SJSA1 (cell line): ENCODE measurements around the gene CTBP1. TPM values are rescaled to one million over a fixed set of nuclear protein-coding genes. Genes with fewer than 3 reads are reported as not detected.

Experiments used
- DNase-seq, 2 experiments: peaks; one replicate each; pipeline ENCODE4 v3.0.0-alpha.2; 2015 to 2020; ENCODE audit warnings: low spot score in 2 of 2, low read depth in 1 of 2
- H3K27ac ChIP-seq: fragments of 250-450 bp; sonication (Bioruptor Pico); 2 replicates; pipeline ENCODE4 v1.5.1; 2020; ENCODE audit warnings: mild to moderate bottlenecking, moderate library complexity
- H3K27me3 ChIP-seq: fragments of 250-450 bp; sonication (Bioruptor Pico); replicated peaks from 2 replicates; pipeline ENCODE4 v1.5.1; 2020; ENCODE audit warnings: mild to moderate bottlenecking, moderate library complexity
- H3K36me3 ChIP-seq: fragments of 250-450 bp; sonication (Bioruptor Pico); 2 replicates; pipeline ENCODE4 v1.5.1; 2020; ENCODE audit warnings: mild to moderate bottlenecking
- H3K4me1 ChIP-seq: fragments of 250-450 bp; sonication (Bioruptor Pico); replicated peaks from 2 replicates; pipeline ENCODE4 v1.6.1; 2021; ENCODE audit warnings: mild to moderate bottlenecking
- H3K4me3 ChIP-seq: fragments of 250-450 bp; sonication (Bioruptor Pico); 2 replicates; pipeline ENCODE4 v1.5.1; 2020; ENCODE audit warnings: mild to moderate bottlenecking
- H3K9me3 ChIP-seq: fragments of 250-450 bp; sonication (Bioruptor Pico); replicated peaks from 2 replicates; pipeline ENCODE4 v1.5.1; 2020; ENCODE audit warnings: mild to moderate bottlenecking
- total RNA-seq: library from RNA; depleted of rRNA; stranded (reverse); fragments of >200 nt; shearing (Covaris generic); gene quantifications from 2 replicates; pipeline ENCODE4 v1.2.3, GENCODE V29; 2014

The CTBP1 gene
- total RNA-seq, 1 experiment from 2014 or later: 89.3 TPM

DNA sequence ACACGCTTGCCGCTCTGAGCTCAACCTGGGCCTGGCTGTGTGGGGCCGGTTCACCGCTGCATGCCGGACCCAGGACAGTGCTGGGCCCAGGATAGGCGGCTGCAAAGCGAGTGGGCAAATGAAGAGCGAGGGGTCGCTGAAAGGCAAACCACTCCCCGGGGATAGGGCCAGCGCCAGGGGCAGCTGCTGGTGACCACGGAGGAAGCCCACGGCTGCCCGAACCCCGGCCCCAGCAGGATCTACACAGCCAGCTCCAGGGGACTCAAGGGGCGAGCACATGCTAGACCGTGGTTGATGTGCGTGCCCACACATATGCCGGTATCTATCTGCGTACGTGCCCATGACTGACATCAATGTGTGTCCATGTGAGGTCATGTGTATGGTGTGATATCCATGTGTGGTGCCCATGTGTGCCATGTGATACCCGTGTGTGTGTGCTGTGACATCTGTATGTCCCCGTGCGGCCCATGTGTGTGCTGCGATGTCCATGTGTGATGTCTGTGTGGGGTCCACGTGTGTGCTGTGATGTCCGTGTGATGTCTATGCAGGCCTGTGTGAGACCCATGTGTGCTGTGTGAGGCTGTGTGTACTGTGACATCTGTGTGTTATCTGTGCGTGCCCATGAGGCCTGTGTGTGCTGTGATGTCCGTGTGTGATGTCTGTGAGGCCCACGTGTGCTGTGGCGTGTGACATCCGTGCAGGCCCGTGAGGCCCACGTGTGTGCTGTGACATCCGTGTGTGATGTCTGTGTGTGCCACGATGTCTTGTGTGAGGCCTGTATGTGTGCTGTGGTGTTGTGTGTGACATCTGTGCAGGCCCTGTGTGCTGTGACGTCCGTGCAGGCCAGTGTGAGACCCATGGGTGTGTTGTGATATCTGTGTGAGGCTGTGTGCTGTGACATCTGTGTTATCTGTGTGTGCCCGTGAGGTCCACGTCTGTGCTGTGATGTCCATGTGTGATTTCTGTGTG lies 24.8 kb downstream of the CTBP1 start:
- no peaks in the 10 kb centered on the region for H3K9me3 ChIP-seq
- no peak for DNase-seq
- no peak overlapping the region for H3K27ac ChIP-seq
- no peaks in the 10 kb centered on the region for H3K27me3 ChIP-seq
- no peaks in the 10 kb centered on the region for H3K4me1 ChIP-seq
- H3K36me3 ChIP-seq: peaks cover 16% of the 10 kb centered on the region
- H3K4me3 ChIP-seq: no peak overlapping the region

DNA sequence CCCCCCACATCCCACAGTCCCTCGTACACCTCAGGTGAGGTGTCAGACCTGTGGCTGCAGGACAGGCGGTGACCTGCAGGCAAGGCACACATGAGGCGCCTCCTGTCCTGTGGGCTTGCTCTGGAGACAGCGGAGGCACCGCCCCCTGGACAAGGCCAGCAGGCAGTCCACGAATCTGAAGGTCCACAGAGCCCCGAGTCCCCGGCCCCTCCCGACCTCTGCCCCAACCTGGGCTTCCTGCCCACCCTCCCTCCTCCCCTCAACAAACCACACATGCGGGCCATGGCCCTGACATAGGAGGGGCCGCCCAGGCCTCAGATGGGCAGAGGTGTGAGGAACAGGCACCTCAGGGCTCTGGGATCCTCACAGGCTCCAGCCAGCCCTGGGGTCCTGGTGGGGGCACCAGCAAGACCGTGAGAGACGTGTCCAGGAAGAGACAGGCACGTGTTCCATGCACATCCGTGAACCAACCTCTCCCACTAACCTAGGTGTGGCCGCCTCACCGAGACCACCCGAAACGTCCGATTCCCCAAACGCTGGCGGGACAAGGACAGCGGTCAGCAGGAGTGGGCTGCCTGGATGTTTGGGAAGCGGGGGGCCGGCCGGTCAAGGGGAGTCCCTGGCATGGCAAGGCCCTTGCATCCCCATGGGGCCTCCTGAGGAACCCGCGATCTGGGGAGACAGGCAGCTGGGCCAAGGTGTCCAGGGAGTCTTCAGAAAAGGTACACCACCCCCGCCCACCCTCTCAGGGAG lies 25.8 kb downstream of the CTBP1 start:
- Histone ChIP-seq H3K9me3 (no peaks in the 10 kb centered on the region), H3K4me1 (no peaks in the 10 kb centered on the region), H3K27ac (no peak overlapping the region), H3K36me3 (peaks cover 16% of the 10 kb centered on the region), H3K4me3 (no peak overlapping the region), H3K27me3 (no peaks in the 10 kb centered on the region)
- no peak for DNase-seq

DNA sequence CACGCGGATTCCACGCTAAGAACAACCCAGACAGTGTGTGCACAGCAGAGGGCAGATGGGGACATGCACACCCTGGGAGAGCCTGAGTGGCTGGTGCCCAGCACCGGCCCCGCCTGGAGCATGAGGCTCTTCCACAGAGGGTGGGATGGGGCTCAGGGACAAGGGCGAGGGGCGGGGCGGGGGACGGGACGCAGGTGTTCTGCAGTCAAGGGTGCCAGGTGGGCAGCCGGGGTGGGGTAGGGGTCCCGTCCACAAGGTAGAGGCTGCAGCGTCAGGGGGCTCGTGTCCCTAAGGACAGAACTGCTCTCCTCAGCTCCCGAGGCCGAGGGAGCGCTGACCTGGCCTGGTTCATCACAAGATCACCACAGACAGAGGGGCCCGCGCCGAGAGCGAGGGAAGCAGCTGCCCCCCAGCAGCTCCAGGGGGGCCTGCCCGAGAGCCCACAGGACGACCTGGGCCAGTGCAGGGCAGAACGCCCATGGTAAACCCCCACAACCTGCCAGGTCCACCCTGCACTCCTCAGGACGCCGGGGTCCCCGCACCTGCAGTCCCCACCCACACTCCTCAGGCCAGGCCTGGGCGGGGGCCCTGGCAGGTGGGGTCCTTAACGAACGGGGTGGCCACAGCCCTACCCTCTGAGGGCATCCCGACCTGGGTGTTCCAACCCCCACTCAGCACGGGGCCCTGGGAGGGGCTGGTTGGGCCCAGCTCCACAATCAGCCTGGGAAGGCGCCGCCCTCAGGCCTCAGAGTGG lies 26.7 kb downstream of the CTBP1 start:
- H3K4me3 ChIP-seq: no peak overlapping the region
- H3K9me3 ChIP-seq: no peaks in the 10 kb centered on the region
- DNase-seq: no peak
- no peaks in the 10 kb centered on the region for H3K27me3 ChIP-seq
- peaks cover 16% of the 10 kb centered on the region for H3K36me3 ChIP-seq
- H3K27ac ChIP-seq: no peak overlapping the region
- H3K4me1 ChIP-seq: no peaks in the 10 kb centered on the region

DNA sequence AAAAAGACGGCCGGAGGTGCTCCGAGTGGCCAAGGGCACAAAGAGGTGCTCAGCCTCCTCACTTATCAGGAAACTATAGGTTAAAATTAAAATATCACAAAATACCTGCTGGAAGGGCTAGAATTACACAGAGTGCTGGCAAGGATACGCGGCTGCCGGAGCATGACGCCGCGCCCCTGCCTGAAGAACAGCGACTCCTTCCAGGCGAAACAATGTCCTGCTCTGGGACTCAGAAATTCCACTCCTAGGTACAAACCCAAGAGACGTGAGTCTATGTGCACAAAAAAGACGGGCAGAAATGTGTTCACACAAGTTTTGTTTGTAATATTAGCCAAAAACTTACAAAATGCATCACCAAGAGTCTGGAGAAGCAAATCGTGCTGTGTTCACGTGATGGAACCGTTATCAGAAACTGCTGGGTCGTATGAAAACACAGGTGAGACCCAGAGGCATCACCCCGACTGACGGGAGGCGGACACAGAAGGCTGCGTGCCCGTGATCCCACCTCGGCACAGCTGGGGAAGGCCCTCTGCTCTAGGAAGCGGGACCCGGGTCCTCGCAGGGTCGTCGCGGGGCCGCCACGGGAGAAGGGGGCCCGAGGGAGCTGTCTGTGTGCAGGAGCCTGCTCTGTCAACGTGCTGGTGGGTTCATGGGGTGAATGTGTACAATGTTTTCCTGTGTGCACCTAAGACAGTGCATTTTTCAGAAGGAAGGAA lies 27.6 kb downstream of the CTBP1 start:
- Histone ChIP-seq H3K27me3 (no peaks in the 10 kb centered on the region), H3K4me1 (no peaks in the 10 kb centered on the region), H3K36me3 (peaks cover 16% of the 10 kb centered on the region), H3K27ac (no peak overlapping the region), H3K9me3 (no peaks in the 10 kb centered on the region), H3K4me3 (no peak overlapping the region)
- no peak for DNase-seq

DNA sequence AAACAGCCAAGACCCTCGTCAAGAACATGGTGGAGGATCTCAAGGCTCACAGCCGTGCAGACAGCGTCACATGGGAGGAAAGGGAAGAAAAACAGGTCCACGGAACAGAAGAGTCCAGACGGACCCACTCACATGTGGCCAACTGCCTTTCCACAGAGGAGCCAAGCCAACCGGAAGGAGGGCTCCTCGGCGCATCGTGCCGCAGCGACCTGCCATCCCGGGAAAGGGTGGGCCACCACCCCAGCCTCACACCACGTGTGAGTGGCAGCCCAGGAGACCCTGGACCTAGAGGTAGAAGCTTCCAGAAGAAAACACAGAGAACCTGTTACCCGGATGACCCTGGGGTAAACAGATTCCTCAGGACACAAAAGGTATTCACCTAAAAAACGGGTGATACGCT lies 28.4 kb downstream of the CTBP1 start:
- Histone ChIP-seq H3K9me3 (no peaks in the 10 kb centered on the region), H3K4me1 (no peaks in the 10 kb centered on the region), H3K36me3 (peaks cover 21% of the 10 kb centered on the region), H3K27ac (no peak overlapping the region), H3K27me3 (no peaks in the 10 kb centered on the region), H3K4me3 (no peak overlapping the region)
- DNase-seq: no peak

DNA sequence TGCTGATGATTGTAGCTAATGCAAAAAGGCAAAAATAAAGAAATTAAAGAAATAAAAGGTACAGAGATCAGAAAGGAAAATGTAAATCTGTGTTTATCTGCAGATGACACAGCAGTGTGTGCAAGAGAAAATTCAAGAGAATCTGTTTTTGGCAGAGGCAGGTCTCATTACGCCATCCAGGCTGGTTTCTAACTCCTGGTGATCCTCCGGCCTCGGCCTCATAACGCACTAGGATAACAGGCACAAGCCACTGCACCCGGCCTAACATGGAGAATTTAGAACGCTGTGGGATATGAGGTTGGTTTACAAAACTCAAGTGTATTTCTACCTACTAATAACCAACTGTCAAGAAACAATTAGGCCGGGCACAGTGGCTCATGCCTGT lies 29.4 kb downstream of the CTBP1 start:
- Histone ChIP-seq H3K4me3 (no peak overlapping the region), H3K4me1 (no peaks in the 10 kb centered on the region), H3K27me3 (no peaks in the 10 kb centered on the region), H3K9me3 (no peaks in the 10 kb centered on the region), H3K27ac (no peak overlapping the region), H3K36me3 (peaks cover 22% of the 10 kb centered on the region)
- DNase-seq: no peak

DNA sequence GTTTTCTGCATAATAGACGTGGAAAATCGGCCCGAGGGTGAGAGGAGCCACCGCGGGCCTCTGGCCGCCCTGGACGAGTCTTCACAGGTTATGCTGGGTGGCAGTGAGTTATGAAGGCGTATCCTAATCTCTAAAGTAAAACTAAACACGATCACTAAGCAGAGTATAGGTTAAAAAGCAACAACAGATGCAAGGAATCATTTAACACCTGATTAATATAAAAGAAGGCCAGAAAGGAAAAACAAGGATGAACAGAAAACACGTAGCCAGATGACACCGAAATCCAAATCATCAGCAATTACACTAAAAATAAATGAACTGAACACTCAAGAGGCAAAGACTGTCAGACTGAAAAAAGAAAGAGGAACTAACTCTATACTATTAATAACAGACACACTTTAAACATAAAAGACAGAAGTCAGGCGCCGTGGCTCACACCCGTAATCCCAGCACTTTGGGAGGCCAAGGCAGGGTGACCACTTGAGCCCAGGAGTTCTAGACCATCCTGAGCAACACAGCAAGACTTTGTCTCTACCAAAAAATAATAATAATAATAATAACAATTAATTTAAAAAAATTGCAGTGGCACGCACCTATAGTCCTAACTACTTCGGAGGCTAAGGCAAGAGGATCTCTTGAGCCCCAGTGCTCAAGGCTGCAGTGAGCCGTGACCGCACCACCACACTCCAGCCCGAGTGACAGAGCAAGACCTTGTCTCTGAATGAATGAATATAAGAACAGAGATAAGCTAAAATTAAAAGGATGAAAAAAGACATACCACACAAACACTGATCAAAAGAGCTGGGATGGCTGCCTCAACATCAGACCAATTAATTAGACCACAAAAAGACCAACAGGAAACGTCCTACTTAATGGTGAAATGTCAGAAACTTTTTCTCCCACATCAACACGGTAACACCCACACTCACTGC lies 30.0 kb downstream of the CTBP1 start:
- Histone ChIP-seq H3K4me3 (no peak overlapping the region), H3K4me1 (no peaks in the 10 kb centered on the region), H3K27me3 (no peaks in the 10 kb centered on the region), H3K9me3 (no peaks in the 10 kb centered on the region), H3K27ac (no peak overlapping the region), H3K36me3 (peaks cover 16% of the 10 kb centered on the region)
- no peak for DNase-seq

DNA sequence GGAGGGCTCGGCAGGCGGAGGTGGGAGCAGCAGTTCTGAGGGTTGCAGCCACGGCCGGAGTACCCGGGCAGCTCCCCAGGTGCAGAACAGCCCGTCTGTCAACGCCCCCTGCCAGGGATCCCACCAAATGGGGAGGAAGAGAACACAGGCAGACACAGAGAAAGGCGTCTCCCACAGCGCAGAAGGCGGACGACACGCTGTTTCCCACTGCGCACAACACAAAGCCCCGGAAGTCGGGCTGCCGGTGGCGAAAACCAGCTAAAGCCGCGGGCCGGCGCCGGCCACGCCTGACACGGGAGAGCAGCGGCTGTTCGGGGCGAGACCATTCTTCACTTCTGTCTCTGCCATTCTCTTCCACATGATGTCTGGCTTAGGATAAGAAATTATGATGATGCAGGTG lies 31.6 kb downstream of the CTBP1 start:
- H3K27me3 ChIP-seq: no peaks in the 10 kb centered on the region
- DNase-seq: no peak
- H3K27ac ChIP-seq: no peak overlapping the region
- peaks cover 24% of the 10 kb centered on the region for H3K36me3 ChIP-seq
- H3K9me3 ChIP-seq: no peaks in the 10 kb centered on the region
- H3K4me1 ChIP-seq: no peaks in the 10 kb centered on the region
- no peak overlapping the region for H3K4me3 ChIP-seq

DNA sequence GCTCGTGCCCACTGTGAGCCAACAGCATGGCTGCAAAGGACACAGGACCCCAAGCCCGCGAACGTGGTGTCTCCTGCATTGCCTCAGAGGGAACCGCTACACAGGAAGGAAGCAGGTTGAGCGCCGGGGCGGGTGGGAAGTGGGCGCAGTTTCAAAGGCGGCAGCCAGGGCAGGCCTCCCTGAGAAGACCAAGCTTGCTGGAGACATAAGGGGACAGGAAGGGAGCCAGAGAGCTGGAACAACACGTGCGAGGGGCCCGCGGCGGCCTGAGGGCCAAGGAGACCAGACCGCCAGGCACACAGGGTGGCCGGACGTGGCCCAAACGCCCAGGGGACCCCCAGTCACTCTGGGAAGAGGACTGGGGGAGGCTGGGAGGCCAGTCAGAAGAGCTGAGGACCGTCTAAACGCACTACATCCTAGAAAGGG lies 32.0 kb downstream of the CTBP1 start:
- no peak for DNase-seq
- H3K4me1 ChIP-seq: no peaks in the 10 kb centered on the region
- H3K27ac ChIP-seq: no peak overlapping the region
- H3K4me3 ChIP-seq: no peak overlapping the region
- no peaks in the 10 kb centered on the region for H3K27me3 ChIP-seq
- no peaks in the 10 kb centered on the region for H3K9me3 ChIP-seq
- peaks cover 24% of the 10 kb centered on the region for H3K36me3 ChIP-seq

DNA sequence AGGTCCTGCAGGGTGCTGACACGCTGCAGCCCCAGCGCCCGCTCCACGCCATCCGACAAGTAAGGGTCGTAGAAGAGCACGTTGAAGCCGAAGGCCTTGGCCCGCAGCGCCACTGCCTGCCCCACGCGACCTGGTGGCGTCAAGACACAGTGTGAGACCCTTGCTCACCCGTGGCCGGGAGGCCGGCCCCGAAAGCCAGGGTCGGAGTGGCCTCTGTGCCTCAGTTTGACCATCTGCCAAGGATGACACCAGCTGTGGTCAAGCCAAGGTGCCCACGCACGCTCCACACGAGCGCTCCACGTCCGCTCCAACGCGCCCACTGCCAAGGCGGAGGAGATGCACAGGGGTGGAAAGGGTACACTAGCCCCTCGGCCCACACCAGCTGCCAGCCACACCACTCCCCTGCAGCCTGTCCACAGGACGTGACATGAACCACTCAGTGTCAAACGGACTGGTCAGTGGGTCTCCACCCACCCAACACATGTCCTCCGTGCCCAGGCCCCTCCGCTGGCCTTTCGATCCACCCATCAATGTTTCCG lies 32.8 kb downstream of the CTBP1 start:
- DNase-seq: no peak
- peaks cover 24% of the 10 kb centered on the region for H3K36me3 ChIP-seq
- H3K9me3 ChIP-seq: no peaks in the 10 kb centered on the region
- no peaks in the 10 kb centered on the region for H3K4me1 ChIP-seq
- no peaks in the 10 kb centered on the region for H3K27me3 ChIP-seq
- H3K27ac ChIP-seq: no peak overlapping the region
- no peak overlapping the region for H3K4me3 ChIP-seq

DNA sequence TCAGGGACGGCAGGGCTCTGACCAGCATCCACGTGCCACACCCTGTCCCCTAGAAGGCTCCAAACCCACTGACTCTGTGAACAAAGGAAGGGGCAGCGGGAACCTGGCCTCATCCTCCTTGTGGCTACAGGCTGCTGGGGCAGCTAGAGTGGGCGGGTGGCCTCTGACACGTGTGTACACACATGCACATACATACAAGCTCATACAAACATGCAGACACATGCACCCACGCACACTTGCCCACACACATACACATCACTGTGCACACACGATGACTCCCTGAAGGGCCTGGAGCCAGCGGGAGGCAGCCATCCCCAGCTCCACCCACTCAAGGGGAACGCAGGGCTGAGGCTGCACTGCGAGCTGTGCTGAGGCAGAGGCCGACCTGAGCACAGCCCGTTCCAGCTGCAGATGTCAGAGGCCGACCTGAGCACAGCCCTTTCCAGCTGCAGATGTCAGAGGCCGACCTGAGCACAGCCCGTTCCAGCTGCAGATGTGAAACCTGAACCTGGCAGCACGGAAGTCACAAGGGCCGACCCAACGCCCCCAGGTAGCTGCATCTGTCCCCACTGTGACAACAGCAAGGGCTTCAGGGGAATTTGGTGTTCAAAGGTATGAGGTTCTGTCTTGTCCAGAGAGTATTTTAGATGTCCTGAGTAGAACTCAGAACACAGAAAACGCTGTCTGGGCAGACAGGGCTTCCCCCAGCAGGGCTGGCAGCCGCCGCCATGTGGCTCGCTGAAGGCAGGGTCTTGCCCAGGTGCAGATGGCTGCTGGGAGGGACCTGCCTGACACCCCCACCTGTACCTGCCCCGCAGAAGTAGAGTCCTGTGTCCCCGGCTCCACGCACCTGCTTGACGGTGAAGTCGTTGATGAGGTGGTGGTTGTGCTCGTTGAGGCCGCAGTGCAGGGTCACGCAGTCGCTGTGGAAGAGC lies 33.5 kb downstream of the CTBP1 start:
- Histone ChIP-seq H3K27ac (no peak overlapping the region), H3K36me3 (peaks cover 24% of the 10 kb centered on the region), H3K4me3 (no peak overlapping the region), H3K4me1 (no peaks in the 10 kb centered on the region), H3K27me3 (no peaks in the 10 kb centered on the region), H3K9me3 (no peaks in the 10 kb centered on the region)
- DNase-seq: no peak
